K562 (cell line): Measurements from ENCODE around the gene ERCC1. TPM values are rescaled to one million over a fixed set of nuclear protein-coding genes. Genes with fewer than 3 reads are reported as not detected.

ENCODE experiments used
- ATAC-seq: fragments of 200-7000 bp; cut with Tn5 transposase; 3 replicates; pipeline ENCODE4 v1.9.1; 2020; ENCODE audit warnings: moderate library complexity
- BruUV-seq: library from RNA; stranded (reverse); fragments of 400-500 nt; replicated peaks from 2 replicates; lab custom pipeline; 2021; lab: Mats Ljungman, UMichigan
- CTCF ChIA-PET: fragments of 300-600 bp; formaldehyde crosslinking; extraction: SDS; loops from one replicate; lab custom pipeline; 2021; ENCODE audit warnings: low intra/inter-chr PET ratio; lab: Yijun Ruan, JAX
- POLR2A ChIA-PET: fragments of 300-600, 350-650 bp; sonication (Branson Sonifier 250); formaldehyde crosslinking; extraction: SDS; loops from one replicate; lab custom pipeline; 2021; ENCODE audit warnings: antibody characterized with exemption, inconsistent platforms; lab: Yijun Ruan, JAX
- DNase-seq, 4 experiments: peaks; one replicate each; pipeline versions ENCODE4 v3.0.0 to v3.0.0-alpha.2; 2011 to 2018; ENCODE audit warnings: low spot score in 3 of 4, mixed read lengths in 3 of 4; ENCODE audit errors: extremely low read depth in 1 of 4
- FAIRE-seq: peaks from 2 replicates; lab custom pipeline; 2011; peaks lifted over from hg19 to GRCh38; lab: Jason Lieb, UNC
- H2AFZ ChIP-seq: 2 replicates; pipeline ENCODE4 v1.6.0; 2011; ENCODE audit warnings: low read depth, low read length, control low read depth, inconsistent platforms
- H3K27ac ChIP-seq: fragments of 200-600 bp; 3 replicates; pipeline ENCODE4 v1.8.0; 2011; ENCODE audit warnings: low read depth, mild to moderate bottlenecking, control low read depth, inconsistent platforms, low read length, moderate library complexity, mixed read lengths; ENCODE audit errors: extremely low read depth
- H3K27me3 ChIP-seq, 2 experiments: fragments of 300-600 bp in 1 of 2; 2 replicates in 1 of 2; 3 replicates in 1 of 2; pipeline versions ENCODE4 v1.6.0 to v1.8.0; 2011; ENCODE audit warnings: inconsistent platforms in 2 of 2, low read length in 2 of 2, mild to moderate bottlenecking in 1 of 2, mixed read lengths in 1 of 2, moderate library complexity in 1 of 2; ENCODE audit not compliant: control insufficient read depth in 2 of 2, insufficient read depth in 2 of 2
- H3K36me3 ChIP-seq: fragments of 300-600 bp; 3 replicates; pipeline ENCODE4 v1.8.0; 2011; ENCODE audit warnings: mild to moderate bottlenecking, low read length, inconsistent platforms; ENCODE audit not compliant: control insufficient read depth, insufficient read depth
- H3K4me1 ChIP-seq, 2 experiments: fragments of 200-600 bp in 1 of 2; replicated peaks in 1 of 2; 2 replicates in 1 of 2; 3 replicates in 1 of 2; pipeline versions ENCODE4 v1.5.1 to v1.8.0; 2011; ENCODE audit warnings: inconsistent platforms in 2 of 2, low read length in 2 of 2, mild to moderate bottlenecking in 1 of 2, mixed read lengths in 1 of 2, moderate library complexity in 1 of 2; ENCODE audit not compliant: control insufficient read depth in 2 of 2, insufficient read depth in 2 of 2
- H3K4me2 ChIP-seq: 2 replicates; pipeline ENCODE4 v1.6.1; 2011; ENCODE audit warnings: low read length, control low read depth, inconsistent platforms, mixed read lengths; ENCODE audit not compliant: insufficient read depth
- H3K4me3 ChIP-seq: fragments of 200-600 bp; sonication (generic), shearing (Covaris generic); 2 replicates; pipeline ENCODE4 v1.5.1; 2016; ENCODE audit warnings: control low read depth, inconsistent platforms
- H3K79me2 ChIP-seq: fragments of 200-600 bp; 3 replicates; pipeline ENCODE4 v1.8.0; 2011; ENCODE audit warnings: low read length, inconsistent platforms; ENCODE audit not compliant: control insufficient read depth, insufficient read depth
- H3K9ac ChIP-seq, 2 experiments: 2 replicates each; pipeline versions ENCODE4 v1.6.0 to v1.6.1; 2011; ENCODE audit warnings: low read depth in 2 of 2, low read length in 2 of 2, control low read depth in 1 of 2, inconsistent platforms in 1 of 2, mild to moderate bottlenecking in 1 of 2, mixed read lengths in 1 of 2; ENCODE audit not compliant: insufficient read depth in 1 of 2
- H3K9me1 ChIP-seq: one replicate; pipeline ENCODE4 v1.6.0; 2011; ENCODE audit warnings: inconsistent platforms, mild to moderate bottlenecking, low read length, moderate library complexity; ENCODE audit not compliant: control insufficient read depth, insufficient read depth
- H3K9me3 ChIP-seq: replicated peaks from 2 replicates; pipeline ENCODE4 v1.5.1; 2011; ENCODE audit warnings: low read depth, low read length, inconsistent platforms; ENCODE audit not compliant: control insufficient read depth, insufficient read depth
- H4K20me1 ChIP-seq: replicated peaks from 2 replicates; pipeline ENCODE4 v1.6.1; 2011; ENCODE audit warnings: low read length, inconsistent platforms, mixed read lengths; ENCODE audit not compliant: control insufficient read depth, insufficient read depth
- BCOR ChIP-seq: fragments of 450-650 bp; IDR thresholded peaks from 2 replicates; pipeline ENCODE4 v1.6.1; 2016
- DACH1 ChIP-seq: fragments of 450-650 bp; IDR thresholded peaks from 2 replicates; pipeline ENCODE4 v1.6.1; 2018; ENCODE audit not compliant: partially characterized antibody
- KDM1A ChIP-seq, 2 experiments: fragments of 450-650 bp; IDR thresholded peaks; 2 replicates each; pipeline ENCODE4 v1.6.1; 2016; ENCODE audit warnings: mild to moderate bottlenecking in 2 of 2
- RBM25 ChIP-seq: fragments of 200-400 bp; formaldehyde crosslinking; IDR thresholded peaks from 2 replicates; pipeline ENCODE4 v1.6.1; 2018; ENCODE audit warnings: low read length, low read depth, moderate library complexity; ENCODE audit not compliant: severe bottlenecking
- SNIP1 ChIP-seq: fragments of 450-650 bp; IDR thresholded peaks from 2 replicates; pipeline ENCODE4 v1.7.1; 2017; ENCODE audit warnings: low read depth, mild to moderate bottlenecking
- ZNF121 ChIP-seq: sonication (generic); formaldehyde crosslinking; conservative IDR thresholded peaks from 2 replicates; pipeline ENCODE4 v1.8.0; 2022; ENCODE audit warnings: missing genetic modification reagents
- ZNF174 ChIP-seq: fragments of 250-450 bp; sonication (Bioruptor Pico); IDR thresholded peaks from 2 replicates; pipeline ENCODE4 v1.4.0; 2020; ENCODE audit warnings: mild to moderate bottlenecking
- WGBS: fragments of 100-300 bp; shearing (Covaris generic); methylation state at CpG from one replicate; pipeline ENCODE4 v1.1.6; 2016; ENCODE audit warnings: low coverage, mixed read lengths; ENCODE audit not compliant: insufficient coverage; ENCODE audit errors: missing lambda C conversion rate; 5-methylcytosine and 5-hydroxymethylcytosine counted together
- in situ Hi-C: fragments of 300-500 bp; cut with MboI; formaldehyde crosslinking; loops from 4 replicates; pipeline ENCODE4 v1.15.0; 2018; ENCODE audit warnings: inconsistent platforms, mixed read lengths
- intact Hi-C: fragments of 100-400 bp; cut with micrococcal nuclease; formaldehyde crosslinking; loops from 2 replicates; pipeline ENCODE4 v1.14.2; 2022
- polyA plus RNA-seq, 8 experiments: library from polyadenylated mRNA; depleted of rRNA in 4 of 8; stranded (reverse) in 5 of 8; unstranded in 3 of 8; fragments of >200 nt; fragmentation: Nextera tagmentation in 2 of 8; fragmentation: Illumina TruSeq in 1 of 8; extraction: Ambion mirVana in 2 of 8; extraction: Trizol in 1 of 8; gene quantifications; 2 replicates each; pipeline versions ENCODE4 v1.2.1 to v1.2.3, GENCODE V29; 2011 to 2014; ENCODE audit warnings: inconsistent platforms in 1 of 8, missing spikeins in 1 of 8
- total RNA-seq, 7 experiments: library from RNA; depleted of rRNA in 6 of 7; stranded (reverse); fragments of >200 nt in 6 of 7; fragmentation: Illumina TruSeq in 2 of 7; extraction: Trizol in 2 of 7; gene quantifications; 2 replicates each; pipeline versions ENCODE4 v1.2.1 to v1.2.3, GENCODE V29; 2011 to 2021; ENCODE audit warnings: low replicate concordance in 1 of 7
- TF ChIP-seq, protein P1 (sequence below): sonication (generic); formaldehyde crosslinking; IDR thresholded peaks from 2 replicates; pipeline ENCODE4 v1.8.0; 2022; ENCODE audit warnings: missing genetic modification reagents, mild to moderate bottlenecking, borderline replicate concordance

ERCC1 gene
- total and polyA plus RNA-seq, 9 of the 15 experiments (the other 6 are each of a cell fraction or from before 2014, with no cell fraction given), result 9.3 to 92.6 (median 60.0) TPM

DNA sequence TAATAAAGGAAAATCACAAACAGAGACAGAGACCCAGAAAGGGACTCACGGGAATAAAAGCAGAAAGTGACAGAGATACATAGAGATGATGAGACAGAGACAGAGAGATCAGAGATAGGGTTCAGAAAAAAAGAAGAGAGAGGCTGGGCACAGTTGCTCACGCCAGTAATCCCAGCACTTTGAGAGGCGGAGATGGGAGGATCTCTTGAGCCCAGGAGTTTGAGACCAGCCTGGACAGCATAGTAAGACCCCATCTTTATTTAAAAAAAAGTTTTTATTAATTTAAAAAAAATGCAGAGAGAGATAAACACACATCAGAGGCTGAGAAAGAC is 24.7 kb upstream of the ERCC1 start:
- in situ Hi-C loops (no loop called here), intact Hi-C loops (no loop called here)
- ATAC-seq (no peak), DNase-seq (no peak), FAIRE-seq (no peak)
- POLR2A ChIA-PET, result interaction anchor here (1.6 kb wide), 1 partner anchor 9 kb away, joined by 6 read pairs; no protein-coding TSS in a partner anchor
- no peak overlapping the region for H3K27ac ChIP-seq
- H2AFZ ChIP-seq, result no peak overlapping the region
- H3K4me1 ChIP-seq, result peaks cover 23 to 38% of the 10 kb centered on the region in 2 experiments
- no peaks in the 10 kb centered on the region for H3K36me3 ChIP-seq
- H3K9me1 ChIP-seq, result no peaks in the 10 kb centered on the region
- no peak overlapping the region for H3K9ac ChIP-seq
- WGBS, result 84% methylated on average over 3 of the region's 3 CpGs
- no peaks in the 10 kb centered on the region for H3K9me3 ChIP-seq
- no peak overlapping the region for H3K4me2 ChIP-seq
- H4K20me1 ChIP-seq, result no peaks in the 10 kb centered on the region
- no TSS peak for BruUV-seq
- CTCF ChIA-PET, result no interaction called here
- TF ChIP-seq KDM1A (IDR thresholded peaks at IDR 0.05), result no peak; a peak in 2 of 4 replicates
- TF ChIP-seq ZNF174 (CRISPR knock-in tag), result no peak
- TF ChIP-seq, protein P1, sequence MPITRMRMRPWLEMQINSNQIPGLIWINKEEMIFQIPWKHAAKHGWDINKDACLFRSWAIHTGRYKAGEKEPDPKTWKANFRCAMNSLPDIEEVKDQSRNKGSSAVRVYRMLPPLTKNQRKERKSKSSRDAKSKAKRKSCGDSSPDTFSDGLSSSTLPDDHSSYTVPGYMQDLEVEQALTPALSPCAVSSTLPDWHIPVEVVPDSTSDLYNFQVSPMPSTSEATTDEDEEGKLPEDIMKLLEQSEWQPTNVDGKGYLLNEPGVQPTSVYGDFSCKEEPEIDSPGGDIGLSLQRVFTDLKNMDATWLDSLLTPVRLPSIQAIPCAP (CRISPR knock-in tag), result no peak
- peak; percentile 76 for TF ChIP-seq BCOR
- peak; percentile 52 for TF ChIP-seq RBM25
- TF ChIP-seq ZNF121, result peak; percentile 89
- TF ChIP-seq SNIP1, result no peak
- TF ChIP-seq DACH1, result peak; percentile 32
- no peak overlapping the region for H3K4me3 ChIP-seq
- H3K27me3 ChIP-seq, result no peaks in the 10 kb centered on the region
- H3K79me2 ChIP-seq, result no peaks in the 10 kb centered on the region
